Measurements from ENCODE around the gene VPS29. TPM values are rescaled to one million over a fixed set of nuclear protein-coding genes. Genes with fewer than 3 reads are reported as not detected.

Gene VPS29
- total and polyA plus RNA-seq, 2 donors (not counting 1 experiment from before 2014, with no cell fraction given): 115 to 118 TPM

DNA sequence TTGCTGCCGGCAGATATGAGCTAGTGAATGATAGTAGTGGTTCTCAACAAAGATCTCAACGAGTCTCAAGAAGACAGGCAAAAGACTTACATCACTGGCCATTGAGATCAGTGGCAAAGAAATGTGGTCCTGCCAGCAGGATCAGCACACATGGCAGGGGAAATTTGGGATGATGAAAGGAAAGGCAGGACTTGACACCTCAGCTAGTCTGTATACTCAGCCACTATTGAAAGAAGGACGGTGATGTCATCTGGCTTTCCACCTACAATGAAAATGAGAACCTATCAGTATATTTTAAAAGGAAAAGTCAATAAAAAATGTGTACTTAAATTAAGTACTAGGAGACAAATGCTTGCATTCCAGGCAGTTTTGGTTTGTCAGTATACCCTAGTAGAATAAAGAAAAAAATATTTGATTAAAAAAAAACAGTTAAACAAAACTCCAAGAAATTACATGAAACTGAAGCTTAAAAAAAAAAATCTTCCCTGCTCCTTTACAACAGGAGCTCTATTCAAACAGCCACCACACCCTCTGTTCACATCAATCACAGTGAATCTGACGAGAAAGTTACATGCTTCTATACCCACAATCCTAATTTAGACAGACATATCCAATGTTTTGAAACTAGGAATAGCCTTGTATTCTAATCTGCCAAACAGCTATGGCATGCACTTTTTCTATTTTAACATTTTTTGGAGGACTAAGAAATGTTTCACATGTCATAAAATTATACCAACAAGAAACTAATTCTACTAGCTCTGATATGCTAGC lies 35.1 kb upstream of the VPS29 start:
- DNase-seq (no peak), ATAC-seq (ENCODE audit: low read depth) (no peak)
- no peak overlapping the region for H3K4me3 ChIP-seq (ENCODE audit: control extremely low read depth in 1 of 5, extremely low read depth in 1 of 5, insufficient read depth in 1 of 5, low read depth in 2 of 5, low read length in 4 of 5)
- POLR2A ChIA-PET: no interaction called here
- no peak overlapping the region for H3K4me2 ChIP-seq (replicated peaks; ENCODE audit: low read depth, low read length, poor library complexity, severe bottlenecking)
- H3K9ac ChIP-seq (ENCODE audit: low read length): no peak overlapping the region
- no peaks in the 10 kb centered on the region for H3K9me3 ChIP-seq (ENCODE audit: control extremely low read depth in 1 of 3, control insufficient read depth in 2 of 3, insufficient read depth in 1 of 3, low read length in 2 of 3)
- H3K27ac ChIP-seq (ENCODE audit: low read length in 2 of 2): no peak overlapping the region
- H3K27me3 Mint-ChIP-seq: no peaks in the 10 kb centered on the region
- intact Hi-C loops (cut with micrococcal nuclease): no loop called here
- peaks cover 0 to 62% of the 10 kb centered on the region in 2 experiments for H3K36me3 ChIP-seq (replicated peaks in 1 of 2; ENCODE audit: control extremely low read depth in 1 of 2, control insufficient read depth in 1 of 2, extremely low read depth in 1 of 2, insufficient read depth in 2 of 2, low read length in 1 of 2)
- H3K4me3 Mint-ChIP-seq: no peak overlapping the region
- WGBS (ENCODE audit: insufficient coverage): 93% methylated on average over 3 of the region's 4 CpGs
- no peak overlapping the region for H2AFZ ChIP-seq (ENCODE audit: insufficient read depth, low read depth, low read length, poor library complexity, severe bottlenecking)
- peaks cover 7% of the 10 kb centered on the region for H3K4me1 Mint-ChIP-seq
- no peaks in the 10 kb centered on the region for H3K27me3 ChIP-seq (replicated peaks in 1 of 4; ENCODE audit: control extremely low read depth in 1 of 4, control insufficient read depth in 3 of 4, insufficient read depth in 4 of 4, low read length in 3 of 4)
- no peaks in the 10 kb centered on the region for H3K9me3 Mint-ChIP-seq (ENCODE audit: insufficient read depth)
- TF ChIP-seq, protein P1, sequence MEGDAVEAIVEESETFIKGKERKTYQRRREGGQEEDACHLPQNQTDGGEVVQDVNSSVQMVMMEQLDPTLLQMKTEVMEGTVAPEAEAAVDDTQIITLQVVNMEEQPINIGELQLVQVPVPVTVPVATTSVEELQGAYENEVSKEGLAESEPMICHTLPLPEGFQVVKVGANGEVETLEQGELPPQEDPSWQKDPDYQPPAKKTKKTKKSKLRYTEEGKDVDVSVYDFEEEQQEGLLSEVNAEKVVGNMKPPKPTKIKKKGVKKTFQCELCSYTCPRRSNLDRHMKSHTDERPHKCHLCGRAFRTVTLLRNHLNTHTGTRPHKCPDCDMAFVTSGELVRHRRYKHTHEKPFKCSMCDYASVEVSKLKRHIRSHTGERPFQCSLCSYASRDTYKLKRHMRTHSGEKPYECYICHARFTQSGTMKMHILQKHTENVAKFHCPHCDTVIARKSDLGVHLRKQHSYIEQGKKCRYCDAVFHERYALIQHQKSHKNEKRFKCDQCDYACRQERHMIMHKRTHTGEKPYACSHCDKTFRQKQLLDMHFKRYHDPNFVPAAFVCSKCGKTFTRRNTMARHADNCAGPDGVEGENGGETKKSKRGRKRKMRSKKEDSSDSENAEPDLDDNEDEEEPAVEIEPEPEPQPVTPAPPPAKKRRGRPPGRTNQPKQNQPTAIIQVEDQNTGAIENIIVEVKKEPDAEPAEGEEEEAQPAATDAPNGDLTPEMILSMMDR (IDR thresholded peaks at IDR 0.05): no peak
- no peak for TF ChIP-seq EZH2 (IDR thresholded peaks at IDR 0.05; ENCODE audit: borderline replicate concordance, insufficient read depth, low read depth, low read length, poor library complexity, severe bottlenecking)
- CTCF ChIA-PET: interaction anchor here (1.2 to 1.9 kb wide), 5 partner anchors 10 to 87 kb away, joined by 3 to 7 read pairs (median 3); partner anchors contain the start of gene ARPC3
- peaks cover 0 to 2% of the 10 kb centered on the region in 2 donors for H3K4me1 ChIP-seq (ENCODE audit: control insufficient read depth in 2 of 2, insufficient read depth in 2 of 2, low read length in 2 of 2)
- H4K20me1 ChIP-seq (ENCODE audit: control insufficient read depth, insufficient read depth, low read length, poor library complexity, severe bottlenecking): peaks cover 27% of the 10 kb centered on the region
- peaks cover 46% of the 10 kb centered on the region for H3K79me2 ChIP-seq (ENCODE audit: control insufficient read depth, insufficient read depth, low read length)
- no peak overlapping the region for H3K27ac Mint-ChIP-seq

DNA sequence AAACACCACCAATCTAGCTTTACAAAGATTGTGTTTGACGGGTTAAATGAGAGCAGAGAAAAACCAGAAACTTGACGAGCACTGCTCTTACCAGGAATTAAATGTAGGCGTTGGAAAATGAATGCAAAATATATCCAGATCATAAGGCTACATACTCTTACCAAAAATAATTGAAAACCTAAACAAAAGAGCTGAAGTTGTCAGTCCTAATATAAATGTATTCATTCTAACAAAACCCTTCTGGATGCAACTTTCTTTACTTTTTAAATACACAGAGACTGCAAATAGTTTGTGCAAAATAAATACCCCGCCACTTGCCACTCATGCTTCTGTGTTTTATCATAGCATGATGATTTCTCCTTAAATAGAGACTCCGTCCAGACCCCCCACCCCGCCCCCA lies 32.9 kb upstream of the VPS29 start:
- Histone ChIP-seq H3K27ac (ENCODE audit: low read length in 2 of 2) (no peak overlapping the region), H3K27me3 (replicated peaks in 1 of 4; ENCODE audit: control extremely low read depth in 1 of 4, control insufficient read depth in 3 of 4, insufficient read depth in 4 of 4, low read length in 3 of 4) (no peaks in the 10 kb centered on the region), H4K20me1 (ENCODE audit: control insufficient read depth, insufficient read depth, low read length, poor library complexity, severe bottlenecking) (peaks cover 15% of the 10 kb centered on the region), H3K4me1 (ENCODE audit: control insufficient read depth in 2 of 2, insufficient read depth in 2 of 2, low read length in 2 of 2) (peaks cover 0 to 3% of the 10 kb centered on the region in 2 donors), H3K9ac (ENCODE audit: low read length) (no peak overlapping the region), H3K79me2 (ENCODE audit: control insufficient read depth, insufficient read depth, low read length) (peaks cover 28% of the 10 kb centered on the region), H3K4me3 (ENCODE audit: control extremely low read depth in 1 of 5, extremely low read depth in 1 of 5, insufficient read depth in 1 of 5, low read depth in 2 of 5, low read length in 4 of 5) (no peak overlapping the region), H3K36me3 (replicated peaks in 1 of 2; ENCODE audit: control extremely low read depth in 1 of 2, control insufficient read depth in 1 of 2, extremely low read depth in 1 of 2, insufficient read depth in 2 of 2, low read length in 1 of 2) (peaks cover under 1 to 57% of the 10 kb centered on the region in 2 experiments), H3K9me3 (ENCODE audit: control extremely low read depth in 1 of 3, control insufficient read depth in 2 of 3, insufficient read depth in 1 of 3, low read length in 2 of 3) (no peaks in the 10 kb centered on the region), H3K4me2 (replicated peaks; ENCODE audit: low read depth, low read length, poor library complexity, severe bottlenecking) (no peak overlapping the region), H2AFZ (ENCODE audit: insufficient read depth, low read depth, low read length, poor library complexity, severe bottlenecking) (no peak overlapping the region)
- TF ChIP-seq EZH2 (IDR thresholded peaks at IDR 0.05; ENCODE audit: borderline replicate concordance, insufficient read depth, low read depth, low read length, poor library complexity, severe bottlenecking): no peak
- TF ChIP-seq, protein P1 (IDR thresholded peaks at IDR 0.05): no peak
- no CpG with 5 or more reads among the region's 6 CpGs for WGBS (ENCODE audit: insufficient coverage)
- no peak overlapping the region for H3K4me3 Mint-ChIP-seq
- no peaks in the 10 kb centered on the region for H3K9me3 Mint-ChIP-seq (ENCODE audit: insufficient read depth)
- ChIA-PET POLR2A (no interaction called here), CTCF (interaction anchor here (2.2 to 4.4 kb wide), 4 partner anchors 17 to 85 kb away, joined by 4 to 22 read pairs (median 13); partner anchors contain the start of gene ARPC3)
- peaks cover 20% of the 10 kb centered on the region for H3K4me1 Mint-ChIP-seq
- intact Hi-C loops (cut with micrococcal nuclease): no loop called here
- DNase-seq (no peak), ATAC-seq (ENCODE audit: low read depth) (no peak)
- no peak overlapping the region for H3K27ac Mint-ChIP-seq
- H3K27me3 Mint-ChIP-seq: no peaks in the 10 kb centered on the region

Measured in B cell (primary cell).